Smooth muscle cell (in vitro differentiated cells): ENCODE measurements around the gene ANTXR1. TPM values are rescaled to one million over a fixed set of nuclear protein-coding genes. Genes with fewer than 3 reads are reported as not detected.

Experiments used
- DNase-seq: peaks from one replicate; lab custom pipeline; 2025; ENCODE audit not compliant: unreplicated experiment; lab: John Stamatoyannopoulos, UW
- H2AFZ ChIP-seq: fragments of 200-600 bp; sonication (generic); 2 replicates; pipeline ENCODE4 v1.6.0; 2016; ENCODE audit warnings: antibody characterized with exemption, low read depth, mild to moderate bottlenecking
- H3F3A ChIP-seq: fragments of 200-600 bp; sonication (generic); 2 replicates; pipeline ENCODE4 v1.6.0; 2017; ENCODE audit warnings: antibody characterized with exemption, low read depth
- H3K27ac ChIP-seq: fragments of 200-600 bp; sonication (generic); 2 replicates; pipeline ENCODE4 v1.5.1; 2016; ENCODE audit warnings: low read depth, mild to moderate bottlenecking
- H3K27me3 ChIP-seq: fragments of 200-600 bp; sonication (generic); 2 replicates; pipeline ENCODE4 v1.6.1; 2016; ENCODE audit warnings: low read depth, mild to moderate bottlenecking
- H3K36me3 ChIP-seq: fragments of 200-600 bp; sonication (generic); 2 replicates; pipeline ENCODE4 v1.5.1; 2016; ENCODE audit warnings: low read depth
- H3K4me1 ChIP-seq: fragments of 200-600 bp; sonication (generic); 2 replicates; pipeline ENCODE4 v1.5.1; 2016; ENCODE audit warnings: low read depth
- H3K4me2 ChIP-seq: fragments of 200-600 bp; sonication (generic); 2 replicates; pipeline ENCODE4 v1.6.0; 2016; ENCODE audit warnings: mild to moderate bottlenecking
- H3K4me3 ChIP-seq: fragments of 200-600 bp; sonication (generic); 2 replicates; pipeline ENCODE4 v1.5.1; 2016; ENCODE audit warnings: mild to moderate bottlenecking
- H3K79me2 ChIP-seq: fragments of 200-600 bp; sonication (generic); 2 replicates; pipeline ENCODE4 v1.6.0; 2016; ENCODE audit warnings: low read depth, mild to moderate bottlenecking
- H3K9ac ChIP-seq: fragments of 200-600 bp; sonication (generic); 2 replicates; pipeline ENCODE4 v1.6.0; 2016; ENCODE audit warnings: low read depth
- H3K9me3 ChIP-seq: fragments of 200-600 bp; sonication (generic); replicated peaks from 2 replicates; pipeline ENCODE4 v1.5.1; 2016; ENCODE audit warnings: low read depth
- H4K20me1 ChIP-seq: fragments of 200-600 bp; sonication (generic); 2 replicates; pipeline ENCODE4 v1.6.0; 2016; ENCODE audit warnings: low read depth
- WGBS: methylation state at CpG from one replicate; pipeline ENCODE4 v1.1.7; 2016; ENCODE audit warnings: low lambda C conversion rate; 5-methylcytosine and 5-hydroxymethylcytosine counted together
- microRNA-seq: library from miRNA; unstranded; fragments of <30 nt; microRNA quantifications from one replicate; pipeline ENCODE4, GENCODE V29; 2016; ENCODE audit warnings: borderline number of aligned reads
- polyA plus RNA-seq: library from polyadenylated mRNA; unstranded; fragments of >200 nt; fragmentation: Nextera tagmentation; extraction: Ambion mirVana; gene quantifications from 2 replicates; pipeline ENCODE4 v1.2.1, GENCODE V29; 2016
- small RNA-seq: library from RNA; depleted of rRNA; stranded (forward); fragments of <200 nt; gene quantifications from one replicate; pipeline ENCODE3, GENCODE V24; 2014
- total RNA-seq: library from RNA; depleted of rRNA; stranded (reverse); fragments of >200 nt; gene quantifications from 2 replicates; pipeline ENCODE4 v1.2.3, GENCODE V29; 2014
- TF ChIP-seq, protein P1 (sequence below): fragments of 200-600 bp; sonication (generic); IDR thresholded peaks from 2 replicates; pipeline ENCODE4 v1.5.1; 2017; ENCODE audit warnings: borderline replicate concordance, mild to moderate bottlenecking, antibody characterized with exemption; ENCODE audit not compliant: insufficient read depth, poor library complexity, severe bottlenecking

The ANTXR1 gene
- total and polyA plus RNA-seq, 2 experiments from 2014 or later: 292 to 309 TPM

DNA sequence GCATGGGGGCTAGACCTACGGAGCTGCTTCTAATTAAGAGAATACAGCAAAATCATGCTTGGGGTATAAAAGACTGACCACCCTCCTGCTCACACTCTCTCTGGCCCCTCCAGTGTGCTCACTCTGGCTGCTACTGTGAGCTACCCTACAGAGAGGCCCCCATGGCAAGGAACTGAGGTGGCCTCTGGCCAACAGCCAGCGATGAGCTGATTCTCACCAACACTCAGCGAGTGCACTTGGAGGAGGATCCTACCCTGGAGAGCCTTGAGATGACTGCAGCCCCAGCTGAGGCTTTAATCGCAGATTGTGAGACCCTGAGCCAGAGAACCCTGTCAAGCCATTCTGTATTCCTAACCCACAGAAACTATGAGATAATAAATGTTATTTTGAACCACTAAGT is 285.9 kb downstream of the ANTXR1 start:
- no peak for DNase-seq
- H3K9ac ChIP-seq: no peak overlapping the region
- H3K27ac ChIP-seq: peak overlapping the region; percentile 65
- no peak overlapping the region for H3K4me3 ChIP-seq
- no peaks in the 10 kb centered on the region for H3K9me3 ChIP-seq
- H3F3A ChIP-seq: peaks cover 3% of the 10 kb centered on the region
- H3K4me2 ChIP-seq: peak overlapping the region; percentile 52
- H3K4me1 ChIP-seq: no peaks in the 10 kb centered on the region
- 29% methylated on average over 4 of the region's 4 CpGs for WGBS
- H3K79me2 ChIP-seq: no peaks in the 10 kb centered on the region
- H3K27me3 ChIP-seq: no peaks in the 10 kb centered on the region
- H4K20me1 ChIP-seq: no peaks in the 10 kb centered on the region
- no peak overlapping the region for H2AFZ ChIP-seq
- TF ChIP-seq, protein P1, sequence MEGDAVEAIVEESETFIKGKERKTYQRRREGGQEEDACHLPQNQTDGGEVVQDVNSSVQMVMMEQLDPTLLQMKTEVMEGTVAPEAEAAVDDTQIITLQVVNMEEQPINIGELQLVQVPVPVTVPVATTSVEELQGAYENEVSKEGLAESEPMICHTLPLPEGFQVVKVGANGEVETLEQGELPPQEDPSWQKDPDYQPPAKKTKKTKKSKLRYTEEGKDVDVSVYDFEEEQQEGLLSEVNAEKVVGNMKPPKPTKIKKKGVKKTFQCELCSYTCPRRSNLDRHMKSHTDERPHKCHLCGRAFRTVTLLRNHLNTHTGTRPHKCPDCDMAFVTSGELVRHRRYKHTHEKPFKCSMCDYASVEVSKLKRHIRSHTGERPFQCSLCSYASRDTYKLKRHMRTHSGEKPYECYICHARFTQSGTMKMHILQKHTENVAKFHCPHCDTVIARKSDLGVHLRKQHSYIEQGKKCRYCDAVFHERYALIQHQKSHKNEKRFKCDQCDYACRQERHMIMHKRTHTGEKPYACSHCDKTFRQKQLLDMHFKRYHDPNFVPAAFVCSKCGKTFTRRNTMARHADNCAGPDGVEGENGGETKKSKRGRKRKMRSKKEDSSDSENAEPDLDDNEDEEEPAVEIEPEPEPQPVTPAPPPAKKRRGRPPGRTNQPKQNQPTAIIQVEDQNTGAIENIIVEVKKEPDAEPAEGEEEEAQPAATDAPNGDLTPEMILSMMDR: no peak
- H3K36me3 ChIP-seq: no peaks in the 10 kb centered on the region

Small RNA genes within 50 kb of the gene (microRNA-seq; reads per million reads assigned to microRNA genes)
- gene MIR3126: 32.1 reads per million, percentile 39 among the genes with 10 or more reads in this experiment

Small RNA genes within 50 kb of the gene (small RNA-seq; reads per million reads assigned to genes)
- 1.0 reads per million, percentile 31 among the genes with 10 or more reads in this experiment for gene MIR3126
- gene RNA5SP96: not detected
- gene RNU6-1216P: 0.32 reads per million, percentile 7 among the genes with 10 or more reads in this experiment

Other genes with a start within 250 kb of the ANTXR1 start
- gene BMP10, start 141.8 kb upstream of the ANTXR1 start, total RNA-seq: 0.22 TPM in 1 of 2 replicates, not detected in the other
- not detected in 2 replicates for gene BMP10, start 141.8 kb upstream of the ANTXR1 start, polyA plus RNA-seq
- not detected in 2 replicates for gene GKN2, start 60.3 kb upstream of the ANTXR1 start, total RNA-seq
- not detected in 2 replicates for gene GKN2, start 60.3 kb upstream of the ANTXR1 start, polyA plus RNA-seq
- gene GKN1, start 38.5 kb upstream of the ANTXR1 start, total RNA-seq: not detected in 2 replicates
- gene GKN1, start 38.5 kb upstream of the ANTXR1 start, polyA plus RNA-seq: 1.4 TPM in 1 of 2 replicates, not detected in the other